HG03135 (cell line): ENCODE measurements around the gene POFUT1.
"Not testable (repeated sequence)": the region's sequence is repeated elsewhere in the genome, so short reads cannot be mapped to it uniquely, and the experiment has no call there.

Experiments
- ATAC-seq: cut with Tn5 transposase; IDR thresholded peaks from one replicate; pipeline ENCODE4 v1.9.1; 2021; ENCODE audit warnings: mild to moderate bottlenecking, moderate library complexity; ENCODE audit not compliant: unreplicated experiment

POFUT1 gene

GRCh38 chr20:32232326-32232886, 24.7 kb downstream of the POFUT1 start:
- no peak for ATAC-seq

- ATAC-seq = no peak
Measured at GRCh38 chr20:32233286-32233685, 25.6 kb downstream of the POFUT1 start.

GRCh38 chr20:32234135-32234808, 26.6 kb downstream of the POFUT1 start:
- ATAC-seq = no peak

- ATAC-seq = no peak
Measured at GRCh38 chr20:32235331-32236047, 27.8 kb downstream of the POFUT1 start.

- no peak for ATAC-seq
Measured at GRCh38 chr20:32236048-32236533, 28.4 kb downstream of the POFUT1 start.

GRCh38 chr20:32236819-32237218, 29.1 kb downstream of the POFUT1 start:
- no peak for ATAC-seq

- no peak for ATAC-seq
Measured at GRCh38 chr20:32237419-32237818, 29.7 kb downstream of the POFUT1 start.

- ATAC-seq = no peak
Measured at GRCh38 chr20:32238483-32239425, 31.1 kb downstream of the POFUT1 start.

- ATAC-seq = no peak
Measured at GRCh38 chr20:32240205-32240604, 32.5 kb downstream of the POFUT1 start.

- no peak for ATAC-seq
Measured at GRCh38 chr20:32241807-32242206, 34.1 kb downstream of the POFUT1 start.

GRCh38 chr20:32244150-32244823, 36.6 kb downstream of the POFUT1 start:
- ATAC-seq = no peak

- no peak for ATAC-seq
Measured at GRCh38 chr20:32244959-32245358, 37.3 kb downstream of the POFUT1 start.

GRCh38 chr20:32246208-32246607, 38.5 kb downstream of the POFUT1 start:
- not testable (repeated sequence) for ATAC-seq

- ATAC-seq = no peak
Measured at GRCh38 chr20:32248043-32248442, 40.4 kb downstream of the POFUT1 start.

GRCh38 chr20:32249030-32249738, 41.5 kb downstream of the POFUT1 start:
- ATAC-seq = no peak

- no peak for ATAC-seq
Measured at GRCh38 chr20:32251470-32251869, 43.8 kb downstream of the POFUT1 start.

GRCh38 chr20:32252189-32252588, 44.5 kb downstream of the POFUT1 start:
- ATAC-seq = no peak

- not testable (repeated sequence) for ATAC-seq
Measured at GRCh38 chr20:32260973-32261372, 53.3 kb downstream of the POFUT1 start.

GRCh38 chr20:32261644-32262043, 54.0 kb downstream of the POFUT1 start:
- no peak for ATAC-seq
